HepG2 (cell line): Measurements from ENCODE around the gene CFAP70. TPM values are rescaled to one million over a fixed set of nuclear protein-coding genes. Genes with fewer than 3 reads are reported as not detected.

Experiments
- ATAC-seq: fragments of 200-7000 bp; cut with Tn5 transposase; 3 replicates; pipeline ENCODE4 v1.9.1; 2020; ENCODE audit warnings: mild to moderate bottlenecking, moderate library complexity
- BruUV-seq: library from RNA; stranded (reverse); fragments of 400-500 nt; replicated peaks from 2 replicates; lab custom pipeline; 2021; lab: Mats Ljungman, UMichigan
- CTCF ChIA-PET: fragments of 300-600 bp; formaldehyde crosslinking; extraction: SDS; loops from one replicate; lab custom pipeline; 2021; ENCODE audit warnings: low total read pairs, inconsistent platforms, low intra/inter-chr PET ratio; lab: Yijun Ruan, JAX
- POLR2A ChIA-PET: fragments of 350-600 bp; sonication (Branson Sonifier 250); formaldehyde crosslinking; loops from one replicate; lab custom pipeline; 2020; ENCODE audit warnings: antibody characterized with exemption, inconsistent platforms; lab: Yijun Ruan, JAX
- DNase-seq: peaks from one replicate; pipeline ENCODE4 v3.0.0-alpha.2; 2015; ENCODE audit warnings: low spot score
- FAIRE-seq: peaks from 3 replicates; lab custom pipeline; 2011; peaks lifted over from hg19 to GRCh38; lab: Jason Lieb, UNC
- H2AFZ ChIP-seq: one replicate; pipeline ENCODE4 v1.6.1; 2011; ENCODE audit warnings: low read length, inconsistent platforms
- H3K27ac ChIP-seq: fragments of 300-600 bp; 3 replicates; pipeline ENCODE4 v1.8.0; 2011; ENCODE audit warnings: mixed run types, mild to moderate bottlenecking, mixed read lengths, low read length, inconsistent platforms; ENCODE audit not compliant: insufficient read depth; ENCODE audit errors: extremely low read length
- H3K27me3 ChIP-seq, 2 experiments: fragments of 200-600 bp in 1 of 2; 2 replicates in 1 of 2; 3 replicates in 1 of 2; pipeline versions ENCODE4 v1.6.0 to v1.8.0; 2011; ENCODE audit warnings: low read length in 2 of 2, mild to moderate bottlenecking in 2 of 2, moderate library complexity in 2 of 2, inconsistent platforms in 1 of 2; ENCODE audit not compliant: insufficient read depth in 2 of 2, control insufficient read depth in 1 of 2
- H3K36me3 ChIP-seq, 2 experiments: fragments of 200-600 bp in 1 of 2; replicated peaks in 1 of 2; 2 replicates in 1 of 2; 3 replicates in 1 of 2; pipeline versions ENCODE4 v1.5.1 to v1.8.0; 2011; ENCODE audit warnings: low read length in 2 of 2, inconsistent platforms in 1 of 2; ENCODE audit not compliant: insufficient read depth in 2 of 2, control insufficient read depth in 1 of 2
- H3K4me1 ChIP-seq: 2 replicates; pipeline ENCODE4 v1.5.1; 2012; ENCODE audit warnings: low read length, inconsistent platforms; ENCODE audit not compliant: insufficient read depth
- H3K4me2 ChIP-seq: 2 replicates; pipeline ENCODE4 v1.6.0; 2011; ENCODE audit warnings: low read depth, low read length, inconsistent platforms
- H3K4me3 ChIP-seq, 3 experiments: fragments of 200-600 bp in 1 of 3; sonication (generic), shearing (Covaris generic) in 1 of 3; replicated peaks in 1 of 3; 2 replicates each; pipeline ENCODE4 v1.5.1; 2011 to 2016; ENCODE audit warnings: low read length in 3 of 3, inconsistent platforms in 2 of 3, low read depth in 2 of 3, mild to moderate bottlenecking in 2 of 3, control low read depth in 1 of 3, mixed read lengths in 1 of 3; ENCODE audit not compliant: insufficient read depth in 1 of 3
- H3K79me2 ChIP-seq: one replicate; pipeline ENCODE4 v1.6.1; 2011; ENCODE audit warnings: low read length, inconsistent platforms; ENCODE audit not compliant: insufficient read depth
- H3K9ac ChIP-seq: 2 replicates; pipeline ENCODE4 v1.6.0; 2011; ENCODE audit warnings: mild to moderate bottlenecking, low read depth, low read length, inconsistent platforms; ENCODE audit not compliant: insufficient read depth
- H3K9me3 ChIP-seq: 2 replicates; pipeline ENCODE4 v1.5.1; 2012; ENCODE audit warnings: mild to moderate bottlenecking, low read length
- H4K20me1 ChIP-seq: 2 replicates; pipeline ENCODE4 v1.6.0; 2011; ENCODE audit warnings: inconsistent platforms, mild to moderate bottlenecking, low read length, moderate library complexity; ENCODE audit not compliant: insufficient read depth
- ARHGAP35 ChIP-seq: sonication (generic); formaldehyde crosslinking; IDR thresholded peaks from 2 replicates; pipeline ENCODE4 v1.9.0; 2022; ENCODE audit warnings: mild to moderate bottlenecking, inconsistent platforms, moderate library complexity, missing genetic modification reagents, borderline replicate concordance
- CEBPZ ChIP-seq: IDR thresholded peaks from 2 replicates; pipeline ENCODE4 v1.6.1; 2012; ENCODE audit warnings: low read length, improper control_type of control experiment
- FOSL2 ChIP-seq: sonication (generic); formaldehyde crosslinking; IDR thresholded peaks from 2 replicates; pipeline ENCODE4 v1.4.0; 2020; ENCODE audit warnings: missing genetic modification reagents
- GTF3A ChIP-seq: sonication (generic); formaldehyde crosslinking; conservative IDR thresholded peaks from 2 replicates; pipeline ENCODE4 v1.4.0; 2020; ENCODE audit warnings: mild to moderate bottlenecking, missing genetic modification reagents
- MAFF ChIP-seq: IDR thresholded peaks from 2 replicates; pipeline ENCODE4 v1.6.1; 2011; ENCODE audit warnings: low read depth, low read length, improper control_type of control experiment
- MBD4 ChIP-seq: IDR thresholded peaks from 2 replicates; pipeline ENCODE4 v1.6.1; 2012; ENCODE audit warnings: low read length, inconsistent platforms, borderline replicate concordance
- MXI1 ChIP-seq: IDR thresholded peaks from 3 replicates; pipeline ENCODE4 v1.6.1; 2012; ENCODE audit warnings: low read depth, low read length, inconsistent platforms, borderline replicate concordance
- NFATC3 ChIP-seq: sonication (generic); formaldehyde crosslinking; IDR thresholded peaks from 2 replicates; pipeline ENCODE4 v1.5.1; 2020; ENCODE audit warnings: mild to moderate bottlenecking, missing genetic modification reagents
- POLR2AphosphoS5 ChIP-seq: IDR thresholded peaks from 2 replicates; pipeline ENCODE4 v1.6.1; 2012; ENCODE audit warnings: low read depth, low read length
- STAT5B ChIP-seq: sonication (generic); formaldehyde crosslinking; IDR thresholded peaks from 2 replicates; pipeline ENCODE4 v1.4.0; 2020; ENCODE audit warnings: missing genetic modification reagents
- THAP11 ChIP-seq: IDR thresholded peaks from 2 replicates; pipeline ENCODE4 v1.6.1; 2016; ENCODE audit warnings: missing biosample characterization, missing genetic modification reagents
- WIZ ChIP-seq: sonication (generic); formaldehyde crosslinking; IDR thresholded peaks from 2 replicates; pipeline ENCODE4 v1.5.1; 2020; ENCODE audit warnings: mild to moderate bottlenecking, missing genetic modification reagents
- ZNF446 ChIP-seq: sonication (generic); formaldehyde crosslinking; IDR thresholded peaks from 2 replicates; pipeline ENCODE4 v1.5.0; 2020; ENCODE audit warnings: mild to moderate bottlenecking, missing genetic modification reagents
- ZNF572 ChIP-seq: sonication (generic); formaldehyde crosslinking; IDR thresholded peaks from 2 replicates; pipeline ENCODE4 v1.5.1; 2020; ENCODE audit warnings: mild to moderate bottlenecking, missing genetic modification reagents
- ZNF7 ChIP-seq: IDR thresholded peaks from 2 replicates; pipeline ENCODE4 v1.6.1; 2016; ENCODE audit warnings: missing biosample characterization, missing genetic modification reagents
- ZNF879 ChIP-seq: sonication (generic); formaldehyde crosslinking; IDR thresholded peaks from 2 replicates; pipeline ENCODE4 v1.8.1; 2023; ENCODE audit warnings: missing genetic modification reagents
- ZZZ3 ChIP-seq: sonication (generic); formaldehyde crosslinking; IDR thresholded peaks from 2 replicates; pipeline ENCODE4 v1.4.0; 2020; ENCODE audit warnings: missing genetic modification reagents, mild to moderate bottlenecking, borderline replicate concordance
- WGBS: methylation state at CpG from one replicate; pipeline ENCODE4 v1.1.6; 2017; ENCODE audit warnings: low lambda C conversion rate; 5-methylcytosine and 5-hydroxymethylcytosine counted together
- in situ Hi-C: cut with HindIII; loops from 2 replicates; pipeline ENCODE4 v1.10.0; 2017; ENCODE audit warnings: low pct_unique_long_range_greater_than_20kb; ENCODE audit not compliant: extremely low pct_ligation_motif_present
- intact Hi-C: fragments of 100-400 bp; cut with micrococcal nuclease; formaldehyde crosslinking; loops from one replicate; pipeline ENCODE4 v1.10.0; 2022; ENCODE audit not compliant: unreplicated experiment
- polyA plus RNA-seq, 8 experiments: library from polyadenylated mRNA; depleted of rRNA in 3 of 8; stranded (reverse) in 7 of 8; unstranded in 1 of 8; fragments of >200 nt; fragmentation: Illumina TruSeq in 4 of 8; extraction: Trizol in 4 of 8; gene quantifications; 2 replicates each; pipeline versions ENCODE4 v1.2.1 to v1.2.3, GENCODE V29; 2011 to 2016; ENCODE audit warnings: low read depth in 4 of 8, missing spikeins in 1 of 8, mixed read lengths in 1 of 8; ENCODE audit not compliant: insufficient read depth in 1 of 8
- total RNA-seq, 5 experiments: library from RNA; depleted of rRNA; stranded (reverse); fragments of >200 nt; fragmentation: Illumina TruSeq; extraction: Trizol; gene quantifications; 2 replicates each; pipeline ENCODE4 v1.2.3, GENCODE V29; 2016; ENCODE audit warnings: low read depth in 1 of 5
- TF ChIP-seq, protein P1 (sequence below): sonication (generic); formaldehyde crosslinking; IDR thresholded peaks from 2 replicates; pipeline ENCODE4 v1.4.0; 2020; ENCODE audit warnings: missing genetic modification reagents, borderline replicate concordance

CFAP70 gene
- total and polyA plus RNA-seq, 2 of the 13 experiments (the other 11 are each of a cell fraction or from before 2014, with no cell fraction given): 0.27 to 0.38 TPM

GRCh38 chr10:73376679-73377078 is 18.0 kb upstream of the CFAP70 start:
- no TSS peak for BruUV-seq

More at GRCh38 chr10:73376679-73377078, 18.0 kb upstream of the CFAP70 start:
- Histone ChIP-seq H3K9ac (no peak overlapping the region), H3K4me2 (no peak overlapping the region), H2AFZ (no peak overlapping the region), H3K4me3 (no peak overlapping the region), H3K27me3 (no peaks in the 10 kb centered on the region), H3K27ac (no peak overlapping the region), H4K20me1 (no peaks in the 10 kb centered on the region), H3K4me1 (no peaks in the 10 kb centered on the region), H3K9me3 (no peaks in the 10 kb centered on the region), H3K36me3 (peaks cover 9 to 44% of the 10 kb centered on the region in 2 experiments), H3K79me2 (no peaks in the 10 kb centered on the region)
- intact Hi-C loops: no loop called here
- TF ChIP-seq WIZ (CRISPR knock-in tag) (no peak), ZNF446 (CRISPR knock-in tag) (no peak), CEBPZ (no peak), STAT5B (CRISPR knock-in tag) (no peak), NFATC3 (no peak), GTF3A (no peak), MXI1 (no peak), ZNF879 (no peak), FOSL2 (CRISPR knock-in tag) (no peak), THAP11 (no peak), ARHGAP35 (CRISPR knock-in tag) (no peak), POLR2AphosphoS5 (no peak), MAFF (no peak), ZZZ3 (CRISPR knock-in tag) (no peak), ZNF572 (CRISPR knock-in tag) (no peak), ZNF7 (CRISPR knock-in tag) (no peak), MBD4 (no peak)
- TF ChIP-seq, protein P1, sequence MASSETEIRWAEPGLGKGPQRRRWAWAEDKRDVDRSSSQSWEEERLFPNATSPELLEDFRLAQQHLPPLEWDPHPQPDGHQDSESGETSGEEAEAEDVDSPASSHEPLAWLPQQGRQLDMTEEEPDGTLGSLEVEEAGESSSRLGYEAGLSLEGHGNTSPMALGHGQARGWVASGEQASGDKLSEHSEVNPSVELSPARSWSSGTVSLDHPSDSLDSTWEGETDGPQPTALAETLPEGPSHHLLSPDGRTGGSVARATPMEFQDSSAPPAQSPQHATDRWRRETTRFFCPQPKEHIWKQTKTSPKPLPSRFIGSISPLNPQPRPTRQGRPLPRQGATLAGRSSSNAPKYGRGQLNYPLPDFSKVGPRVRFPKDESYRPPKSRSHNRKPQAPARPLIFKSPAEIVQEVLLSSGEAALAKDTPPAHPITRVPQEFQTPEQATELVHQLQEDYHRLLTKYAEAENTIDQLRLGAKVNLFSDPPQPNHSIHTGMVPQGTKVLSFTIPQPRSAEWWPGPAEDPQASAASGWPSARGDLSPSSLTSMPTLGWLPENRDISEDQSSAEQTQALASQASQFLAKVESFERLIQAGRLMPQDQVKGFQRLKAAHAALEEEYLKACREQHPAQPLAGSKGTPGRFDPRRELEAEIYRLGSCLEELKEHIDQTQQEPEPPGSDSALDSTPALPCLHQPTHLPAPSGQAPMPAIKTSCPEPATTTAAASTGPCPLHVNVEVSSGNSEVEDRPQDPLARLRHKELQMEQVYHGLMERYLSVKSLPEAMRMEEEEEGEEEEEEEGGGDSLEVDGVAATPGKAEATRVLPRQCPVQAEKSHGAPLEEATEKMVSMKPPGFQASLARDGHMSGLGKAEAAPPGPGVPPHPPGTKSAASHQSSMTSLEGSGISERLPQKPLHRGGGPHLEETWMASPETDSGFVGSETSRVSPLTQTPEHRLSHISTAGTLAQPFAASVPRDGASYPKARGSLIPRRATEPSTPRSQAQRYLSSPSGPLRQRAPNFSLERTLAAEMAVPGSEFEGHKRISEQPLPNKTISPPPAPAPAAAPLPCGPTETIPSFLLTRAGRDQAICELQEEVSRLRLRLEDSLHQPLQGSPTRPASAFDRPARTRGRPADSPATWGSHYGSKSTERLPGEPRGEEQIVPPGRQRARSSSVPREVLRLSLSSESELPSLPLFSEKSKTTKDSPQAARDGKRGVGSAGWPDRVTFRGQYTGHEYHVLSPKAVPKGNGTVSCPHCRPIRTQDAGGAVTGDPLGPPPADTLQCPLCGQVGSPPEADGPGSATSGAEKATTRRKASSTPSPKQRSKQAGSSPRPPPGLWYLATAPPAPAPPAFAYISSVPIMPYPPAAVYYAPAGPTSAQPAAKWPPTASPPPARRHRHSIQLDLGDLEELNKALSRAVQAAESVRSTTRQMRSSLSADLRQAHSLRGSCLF (CRISPR knock-in tag): no peak
- 95% methylated on average over 3 of the region's 3 CpGs for WGBS
- ChIA-PET POLR2A (no interaction called here), CTCF (no interaction called here)
- no peak for FAIRE-seq
- in situ Hi-C loops: no loop called here
- ATAC-seq: no peak
- DNase-seq: no peak
